DMS153 treated with DMSO at 0.1 percent for 48 hours (cell line): ENCODE measurements around the gene PPA1.
"Not testable (repeated sequence)": the region's sequence is repeated elsewhere in the genome, so short reads cannot be mapped to it uniquely, and the experiment has no call there.

Source experiments
- DNase-seq: peaks from one replicate; lab custom pipeline; 2025; ENCODE audit not compliant: unreplicated experiment; lab: John Stamatoyannopoulos, UW

The PPA1 gene

GRCh38 chr10:70222340-70222794 is 10.9 kb downstream of the PPA1 start:
- DNase-seq, result no peak

- no peak for DNase-seq
Observed at GRCh38 chr10:70221030-70221429, 12.2 kb downstream of the PPA1 start.

GRCh38 chr10:70212879-70213278 is 20.4 kb downstream of the PPA1 start:
- no peak for DNase-seq

- DNase-seq, result no peak
Observed at GRCh38 chr10:70212277-70212676, 21.0 kb downstream of the PPA1 start.

- no peak for DNase-seq
Observed at GRCh38 chr10:70206762-70207161, 26.5 kb downstream of the PPA1 start.

- no peak for DNase-seq
Observed at GRCh38 chr10:70201105-70201504, 32.1 kb downstream of the PPA1 start.

- no peak for DNase-seq
Observed at GRCh38 chr10:70198696-70199466, 34.3 kb downstream of the PPA1 start.

GRCh38 chr10:70197235-70197945 is 35.8 kb downstream of the PPA1 start:
- no peak for DNase-seq

GRCh38 chr10:70193391-70193844 is 39.8 kb downstream of the PPA1 start:
- DNase-seq, result no peak

GRCh38 chr10:70192326-70192968 is 40.8 kb downstream of the PPA1 start:
- DNase-seq, result no peak

GRCh38 chr10:70191972-70192305 is 41.3 kb downstream of the PPA1 start:
- DNase-seq, result no peak

- DNase-seq, result no peak
Observed at GRCh38 chr10:70191161-70191971, 41.9 kb downstream of the PPA1 start.

- no peak for DNase-seq
Observed at GRCh38 chr10:70190581-70190980, 42.6 kb downstream of the PPA1 start.

- DNase-seq, result no peak
Observed at GRCh38 chr10:70190102-70190501, 43.1 kb downstream of the PPA1 start.

- no peak for DNase-seq
Observed at GRCh38 chr10:70188768-70189167, 44.5 kb downstream of the PPA1 start.

GRCh38 chr10:70186571-70186970 is 46.7 kb downstream of the PPA1 start:
- no peak for DNase-seq

- DNase-seq, result no peak
Observed at GRCh38 chr10:70186090-70186489, 47.1 kb downstream of the PPA1 start.

GRCh38 chr10:70183304-70183703 is 49.9 kb downstream of the PPA1 start:
- DNase-seq, result no peak

GRCh38 chr10:70179209-70179608 is 54.0 kb downstream of the PPA1 start:
- DNase-seq, result not testable (repeated sequence)

- no peak for DNase-seq
Observed at GRCh38 chr10:70178139-70178725, 55.0 kb downstream of the PPA1 start.

- no peak for DNase-seq
Observed at GRCh38 chr10:70176441-70176840, 56.8 kb downstream of the PPA1 start.
